Measurements from ENCODE around the gene RNF144A. TPM values are rescaled to one million over a fixed set of nuclear protein-coding genes. Genes with fewer than 3 reads are reported as not detected.

The RNF144A gene
- total and polyA plus RNA-seq, 8 donors, result 1.4 to 71.4 (median 5.6) TPM

- no peak for DNase-seq
- WGBS, 5 donors, result 73 to 98% (median 80%) methylated on average over 1 to 4 of the region's 4 CpGs
- intact Hi-C loops (cut with DNase I; ENCODE audit: low total_unique reads), result no loop called here
- TF ChIP-seq CTCF (IDR thresholded peaks at IDR 0.05) (no peak), POLR2AphosphoS5 (IDR thresholded peaks at IDR 0.05) (no peak), POLR2A (IDR thresholded peaks at IDR 0.05) (no peak)
- H3K4me3 ChIP-seq, result no peak overlapping the region
- H3K27ac ChIP-seq, result no peak overlapping the region
- H3K9me3 ChIP-seq, result no peaks in the 10 kb centered on the region
- peaks cover 7 to 25% (median 13%) of the 10 kb centered on the region in 4 donors for H3K4me1 ChIP-seq
- H3K27me3 ChIP-seq, result no peaks in the 10 kb centered on the region
- no peaks in the 10 kb centered on the region for H3K36me3 ChIP-seq
Observed at GRCh38 chr2:6930923-6931647, 13.9 kb downstream of the RNF144A start.

- no peak for TF ChIP-seq POLR2AphosphoS5 (IDR thresholded peaks at IDR 0.05)
- no peak for TF ChIP-seq CTCF (IDR thresholded peaks at IDR 0.05)
- no peak for TF ChIP-seq EP300 (IDR thresholded peaks at IDR 0.05)
- no peak for TF ChIP-seq POLR2A (IDR thresholded peaks at IDR 0.05)
- DNase-seq, result no peak
- no peaks in the 10 kb centered on the region for H3K27me3 ChIP-seq
- intact Hi-C loops (cut with DNase I; ENCODE audit: low total_unique reads), result no loop called here
- no peaks in the 10 kb centered on the region for H3K36me3 ChIP-seq
- WGBS, 5 donors, result 29 to 60% (median 45%) methylated on average over 1 of the region's 1 CpG
- no peaks in the 10 kb centered on the region for H3K9me3 ChIP-seq
- no peak overlapping the region for H3K27ac ChIP-seq
- peaks cover 7 to 20% (median 11%) of the 10 kb centered on the region in 4 donors for H3K4me1 ChIP-seq
- no peak overlapping the region for H3K4me3 ChIP-seq
Observed at GRCh38 chr2:6931753-6932152, 14.5 kb downstream of the RNF144A start.

GRCh38 chr2:6932206-6932605, 15.0 kb downstream of the RNF144A start:
- H3K27ac ChIP-seq, result no peak overlapping the region
- TF ChIP-seq POLR2AphosphoS5 (IDR thresholded peaks at IDR 0.05) (no peak), CTCF (IDR thresholded peaks at IDR 0.05) (no peak), POLR2A (IDR thresholded peaks at IDR 0.05) (no peak), EP300 (IDR thresholded peaks at IDR 0.05) (no peak)
- H3K27me3 ChIP-seq, result no peaks in the 10 kb centered on the region
- intact Hi-C loops (cut with DNase I; ENCODE audit: low total_unique reads), result no loop called here
- H3K4me3 ChIP-seq, result no peak overlapping the region
- DNase-seq, result no peak
- 80 to 98% (median 87%) methylated on average over 1 of the region's 1 CpG for WGBS, 5 donors
- peaks cover 2 to 15% (median 7%) of the 10 kb centered on the region in 4 donors for H3K4me1 ChIP-seq
- H3K36me3 ChIP-seq, result no peaks in the 10 kb centered on the region
- no peaks in the 10 kb centered on the region for H3K9me3 ChIP-seq

GRCh38 chr2:6932828-6933227, 15.6 kb downstream of the RNF144A start:
- DNase-seq, result no peak
- Histone ChIP-seq H3K27me3 (no peaks in the 10 kb centered on the region), H3K36me3 (no peaks in the 10 kb centered on the region), H3K9me3 (no peaks in the 10 kb centered on the region), H3K4me1 (peaks cover 0 to 9% (median 4%) of the 10 kb centered on the region in 4 donors), H3K4me3 (no peak overlapping the region), H3K27ac (no peak overlapping the region)
- intact Hi-C loops (cut with DNase I; ENCODE audit: low total_unique reads), result no loop called here
- TF ChIP-seq CTCF (IDR thresholded peaks at IDR 0.05), result no peak
- no peak for TF ChIP-seq POLR2AphosphoS5 (IDR thresholded peaks at IDR 0.05)
- TF ChIP-seq POLR2A (IDR thresholded peaks at IDR 0.05), result no peak
- TF ChIP-seq EP300 (IDR thresholded peaks at IDR 0.05), result no peak
- 91 to 96% (median 95%) methylated on average over 7 of the region's 7 CpGs for WGBS, 5 donors

All from stomach (tissue), 9 donors.